IPS DF 19.7 (cell line): Measurements from ENCODE around the gene TUBG1.

ENCODE experiments used
- DNase-seq: peaks from one replicate; pipeline ENCODE4 v3.0.0-alpha.2; 2013; ENCODE audit warnings: low read depth, low spot score

The TUBG1 gene

GRCh38 chr17:42609182-42609813 is at the start of gene TUBG1, which contains the start of gene RETREG3:
Gene TUBG1 (plus strand): TSS chr17:42609683. CDS start chr17:42609738, 55 bp downstream.
Gene RETREG3 (minus strand): TSS chr17:42609374. CDS start chr17:42609324, 50 bp downstream.
- peak; percentile 96 for DNase-seq

GRCh38 chr17:42560246-42560645 is 49.2 kb upstream of the TUBG1 start:
- DNase-seq = no peak

- peak; percentile 98 for DNase-seq
These were observed 47.5 kb upstream of the TUBG1 start, which contains the start of gene COASY for GRCh38 chr17:42561897-42562387. Gene COASY (plus strand): TSS chr17:42562148. CDS start chr17:42562623, 475 bp downstream.

- no peak for DNase-seq
These were observed 46.9 kb upstream of the TUBG1 start for GRCh38 chr17:42562388-42563142.

GRCh38 chr17:42563143-42563509 is 46.4 kb upstream of the TUBG1 start:
- no peak for DNase-seq

GRCh38 chr17:42563543-42563942 is 45.9 kb upstream of the TUBG1 start:
- DNase-seq = no peak

GRCh38 chr17:42563950-42564349 is 45.5 kb upstream of the TUBG1 start:
- DNase-seq = no peak

- DNase-seq = no peak
These were observed 44.5 kb upstream of the TUBG1 start for GRCh38 chr17:42564815-42565522.

- DNase-seq = no peak
These were observed 43.8 kb upstream of the TUBG1 start for GRCh38 chr17:42565523-42566214.

GRCh38 chr17:42566215-42566882 is 43.1 kb upstream of the TUBG1 start:
- DNase-seq = no peak

GRCh38 chr17:42566883-42567573 is 42.5 kb upstream of the TUBG1 start, which contains the start of gene MLX:
Gene MLX (plus strand): TSS chr17:42567100. CDS start chr17:42567125, 25 bp downstream.
- DNase-seq = no peak

- DNase-seq = no peak
These were observed 41.0 kb upstream of the TUBG1 start for GRCh38 chr17:42568341-42569111.

GRCh38 chr17:42571435-42572225 is 37.9 kb upstream of the TUBG1 start:
- no peak for DNase-seq

- DNase-seq = no peak
These were observed 36.4 kb upstream of the TUBG1 start for GRCh38 chr17:42573095-42573494.

- DNase-seq = no peak
These were observed 35.0 kb upstream of the TUBG1 start for GRCh38 chr17:42574463-42574862.

GRCh38 chr17:42577140-42577531 is 32.3 kb upstream of the TUBG1 start:
- no peak for DNase-seq

GRCh38 chr17:42577532-42578281 is 31.8 kb upstream of the TUBG1 start, which contains the start of gene PSMC3IP:
Gene PSMC3IP (minus strand): TSS chr17:42577729. CDS start chr17:42577686, 43 bp downstream.
- DNase-seq = peak; percentile 83
